DOHH2 (cell line): ENCODE data around the gene CDH16.
"Not testable (repeated sequence)": the region's sequence is repeated elsewhere in the genome, so short reads cannot be mapped to it uniquely, and the experiment has no call there.

Experiments used
- H3F3A ChIP-seq: fragments of 200-600 bp; sonication (generic), shearing (Covaris generic); 2 replicates; pipeline ENCODE4 v1.6.0; 2016; ENCODE audit warnings: antibody characterized with exemption, mild to moderate bottlenecking; ENCODE audit not compliant: control insufficient read depth, insufficient read depth
- H3K27ac ChIP-seq: fragments of 200-600 bp; sonication (generic); 2 replicates; pipeline ENCODE4 v1.5.1; 2014; ENCODE audit warnings: low read depth, mild to moderate bottlenecking, low read length, moderate library complexity
- H3K27me3 ChIP-seq: fragments of 200-600 bp; sonication (generic); 2 replicates; pipeline ENCODE4 v1.6.1; 2014; ENCODE audit warnings: mild to moderate bottlenecking, low read length, mixed read lengths; ENCODE audit not compliant: control insufficient read depth
- H3K36me3 ChIP-seq: fragments of 200-600 bp; sonication (generic); 2 replicates; pipeline ENCODE4 v1.6.1; 2014; ENCODE audit warnings: mild to moderate bottlenecking, low read length, moderate library complexity, mixed read lengths; ENCODE audit not compliant: control insufficient read depth
- H3K4me1 ChIP-seq: fragments of 200-600 bp; sonication (generic); 2 replicates; pipeline ENCODE4 v1.6.1; 2014; ENCODE audit warnings: mild to moderate bottlenecking, low read length, mixed read lengths; ENCODE audit not compliant: control insufficient read depth
- H3K4me2 ChIP-seq: fragments of 200-600 bp; sonication (generic); 2 replicates; pipeline ENCODE4 v1.6.0; 2014; ENCODE audit warnings: mild to moderate bottlenecking, low read length, moderate library complexity
- H3K4me3 ChIP-seq: fragments of 200-600 bp; sonication (generic); 2 replicates; pipeline ENCODE4 v1.5.1; 2014; ENCODE audit warnings: mild to moderate bottlenecking, low read length, mixed read lengths
- H3K79me2 ChIP-seq: fragments of 200-600 bp; sonication (generic); 2 replicates; pipeline ENCODE4 v1.6.1; 2014; ENCODE audit warnings: mild to moderate bottlenecking, low read length, mixed read lengths; ENCODE audit not compliant: control insufficient read depth
- H3K9me2 ChIP-seq: fragments of 200-600 bp; sonication (generic); replicated peaks from 2 replicates; pipeline ENCODE4 v1.6.1; 2014; ENCODE audit warnings: mild to moderate bottlenecking, low read length, mixed read lengths; ENCODE audit not compliant: control insufficient read depth
- H3K9me3 ChIP-seq: fragments of 200-600 bp; sonication (generic); 2 replicates; pipeline ENCODE4 v1.6.1; 2014; ENCODE audit warnings: antibody characterized with exemption, low read length, mixed read lengths; ENCODE audit not compliant: control insufficient read depth, insufficient read depth
- H4K20me1 ChIP-seq: fragments of 200-600 bp; sonication (generic); 2 replicates; pipeline ENCODE4 v1.6.0; 2014; ENCODE audit warnings: low read depth, mild to moderate bottlenecking, antibody characterized with exemption, low read length, moderate library complexity; ENCODE audit not compliant: control insufficient read depth, insufficient read depth
- CTCF ChIP-seq: fragments of 200-600 bp; sonication (generic); IDR thresholded peaks from one replicate; pipeline ENCODE4 v1.5.1; 2014; ENCODE audit warnings: antibody characterized with exemption, mild to moderate bottlenecking, low read depth, low read length; ENCODE audit not compliant: poor library complexity, severe bottlenecking
- EZH2phosphoT487 ChIP-seq: fragments of 200-600 bp; sonication (generic); IDR thresholded peaks from 2 replicates; pipeline ENCODE4 v1.6.1; 2017; ENCODE audit warnings: borderline replicate concordance, mild to moderate bottlenecking, antibody characterized with exemption, low read length, moderate library complexity, mixed read lengths

The CDH16 gene

GRCh38 chr16:66935314-66936011 lies 16.8 kb upstream of the CDH16 start, which contains the start of gene CES2:
Gene CES2 (plus strand): TSS chr16:66935516. CDS start chr16:66935636, 120 bp downstream.
- peaks cover 22% of the 10 kb centered on the region for H3K4me1 ChIP-seq
- peaks cover 31% of the 10 kb centered on the region for H3K36me3 ChIP-seq
- peaks cover 40% of the 10 kb centered on the region for H3K79me2 ChIP-seq
- no peak for TF ChIP-seq CTCF
- no peak for TF ChIP-seq EZH2phosphoT487
- H3F3A ChIP-seq, result no peaks in the 10 kb centered on the region
- peak within 1 kb of the TSS; percentile 84 for H3K4me3 ChIP-seq
- H3K27me3 ChIP-seq, result no peaks in the 10 kb centered on the region
- peak within 1 kb of the TSS; percentile 94 for H3K4me2 ChIP-seq
- H3K9me2 ChIP-seq, result no peaks in the 10 kb centered on the region
- peak within 1 kb of the TSS; percentile 28 for H3K27ac ChIP-seq
- H4K20me1 ChIP-seq, result peaks cover 5% of the 10 kb centered on the region; the same call in 1 of the 2 replicates
- no peaks in the 10 kb centered on the region for H3K9me3 ChIP-seq

GRCh38 chr16:66934839-66935313 lies 16.2 kb upstream of the CDH16 start:
- Histone ChIP-seq H3K27ac (peak overlapping the region; percentile 28), H3K36me3 (peaks cover 27% of the 10 kb centered on the region), H3K79me2 (peaks cover 40% of the 10 kb centered on the region), H3K4me1 (peaks cover 22% of the 10 kb centered on the region), H3K4me3 (peak overlapping the region; percentile 84), H3K4me2 (peak overlapping the region; percentile 94)
- H3F3A ChIP-seq, H3K27me3 ChIP-seq, H3K9me2 ChIP-seq, H4K20me1 ChIP-seq, H3K9me3 ChIP-seq: not testable (repeated sequence)

- TF ChIP-seq EZH2phosphoT487 (no peak), CTCF (no peak)
- peaks cover 22% of the 10 kb centered on the region for H3K4me1 ChIP-seq
Observed at GRCh38 chr16:66934138-66934838, 15.6 kb upstream of the CDH16 start, which contains the start of gene CIAO2B. Gene CIAO2B (minus strand): TSS chr16:66934402. CDS start chr16:66934364, 38 bp downstream.

GRCh38 chr16:66933776-66934137 lies 15.1 kb upstream of the CDH16 start:
- no peaks in the 10 kb centered on the region for H3K9me3 ChIP-seq
- no peaks in the 10 kb centered on the region for H3K27me3 ChIP-seq
- peak overlapping the region; percentile 38 for H3K27ac ChIP-seq
- no peaks in the 10 kb centered on the region for H3K9me2 ChIP-seq
- peaks cover 5% of the 10 kb centered on the region; the same call in 1 of the 2 replicates for H4K20me1 ChIP-seq
- TF ChIP-seq EZH2phosphoT487 (no peak), CTCF (no peak)
- H3F3A ChIP-seq, result 0 out of 2 replicates have a peak, but pooled peaks cover 3% of the 10 kb centered on the region
- peaks cover 22% of the 10 kb centered on the region for H3K4me1 ChIP-seq
- H3K36me3 ChIP-seq, result peaks cover 20% of the 10 kb centered on the region
- H3K4me3 ChIP-seq, result peak overlapping the region; percentile 84
- peak overlapping the region; percentile 94 for H3K4me2 ChIP-seq
- H3K79me2 ChIP-seq, result peaks cover 40% of the 10 kb centered on the region

More at GRCh38 chr16:66934138-66934838, 15.6 kb upstream of the CDH16 start, which contains the start of gene CIAO2B:
- H3F3A ChIP-seq, result 0 out of 2 replicates have a peak, but pooled peaks cover 3% of the 10 kb centered on the region
- H3K9me3 ChIP-seq, result no peaks in the 10 kb centered on the region
- no peaks in the 10 kb centered on the region for H3K9me2 ChIP-seq
- peaks cover 22% of the 10 kb centered on the region for H3K36me3 ChIP-seq
- H3K27ac ChIP-seq, result peak within 1 kb of the TSS; percentile 38
- no peaks in the 10 kb centered on the region for H3K27me3 ChIP-seq
- peak within 1 kb of the TSS; percentile 84 for H3K4me3 ChIP-seq
- peak within 1 kb of the TSS; percentile 94 for H3K4me2 ChIP-seq
- H3K79me2 ChIP-seq, result peaks cover 40% of the 10 kb centered on the region
- H4K20me1 ChIP-seq, result peaks cover 5% of the 10 kb centered on the region; the same call in 1 of the 2 replicates
